AG08396 (cell line): ENCODE measurements around the gene ASB2.

ENCODE experiments used
- DNase-seq: peaks from one replicate; pipeline ENCODE4 v3.0.0; 2012; ENCODE audit warnings: low spot score, mixed read lengths

ASB2 gene

GRCh38 chr14:93976477-93977057, at the start of gene ASB2:
Gene ASB2 (minus strand): TSS chr14:93976570. CDS start chr14:93964539, 12,031 bp downstream.
- peak; percentile 55 for DNase-seq

DNA sequence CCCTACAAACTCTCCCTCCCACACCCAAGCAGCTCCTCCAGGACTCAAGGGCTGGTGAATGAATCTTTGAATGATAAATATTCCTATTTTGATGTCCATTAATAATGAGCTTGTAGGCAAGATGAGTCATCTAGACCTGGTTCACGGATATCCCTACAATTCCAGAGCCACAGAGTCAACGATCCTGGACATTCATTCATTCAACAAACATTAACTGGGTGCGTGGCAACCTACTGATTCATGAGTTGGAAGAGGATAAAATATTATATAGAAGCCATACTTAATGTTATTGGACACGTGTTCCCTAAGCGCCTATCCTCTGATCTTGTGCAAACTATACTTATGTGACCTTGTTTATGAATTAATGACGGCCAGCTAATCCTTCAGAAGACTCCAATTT, 49.4 kb upstream of the ASB2 start:
- no peak for DNase-seq

DNA sequence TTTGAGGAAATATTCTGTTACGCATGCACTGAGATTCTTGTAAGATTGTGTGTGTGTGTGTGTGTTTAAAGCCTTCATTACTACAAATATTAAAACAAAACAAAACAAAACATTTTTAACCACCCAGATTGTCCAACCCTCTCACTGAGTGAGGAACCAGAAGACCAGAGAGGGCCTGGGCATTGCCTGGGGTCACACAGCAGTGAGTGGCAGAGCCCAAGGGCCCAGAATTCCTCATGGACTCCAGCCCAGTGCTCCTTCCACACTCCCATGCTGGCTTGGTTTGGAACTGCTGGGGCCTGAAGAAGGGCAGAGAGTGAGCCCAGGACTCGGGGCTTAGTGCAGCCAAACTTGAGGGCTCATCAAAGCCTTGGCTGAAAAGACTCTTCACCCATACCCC, 48.2 kb upstream of the ASB2 start:
- no peak for DNase-seq

- DNase-seq, result no peak
These were observed 46.4 kb upstream of the ASB2 start for GRCh38 chr14:94022532-94023411.

DNA sequence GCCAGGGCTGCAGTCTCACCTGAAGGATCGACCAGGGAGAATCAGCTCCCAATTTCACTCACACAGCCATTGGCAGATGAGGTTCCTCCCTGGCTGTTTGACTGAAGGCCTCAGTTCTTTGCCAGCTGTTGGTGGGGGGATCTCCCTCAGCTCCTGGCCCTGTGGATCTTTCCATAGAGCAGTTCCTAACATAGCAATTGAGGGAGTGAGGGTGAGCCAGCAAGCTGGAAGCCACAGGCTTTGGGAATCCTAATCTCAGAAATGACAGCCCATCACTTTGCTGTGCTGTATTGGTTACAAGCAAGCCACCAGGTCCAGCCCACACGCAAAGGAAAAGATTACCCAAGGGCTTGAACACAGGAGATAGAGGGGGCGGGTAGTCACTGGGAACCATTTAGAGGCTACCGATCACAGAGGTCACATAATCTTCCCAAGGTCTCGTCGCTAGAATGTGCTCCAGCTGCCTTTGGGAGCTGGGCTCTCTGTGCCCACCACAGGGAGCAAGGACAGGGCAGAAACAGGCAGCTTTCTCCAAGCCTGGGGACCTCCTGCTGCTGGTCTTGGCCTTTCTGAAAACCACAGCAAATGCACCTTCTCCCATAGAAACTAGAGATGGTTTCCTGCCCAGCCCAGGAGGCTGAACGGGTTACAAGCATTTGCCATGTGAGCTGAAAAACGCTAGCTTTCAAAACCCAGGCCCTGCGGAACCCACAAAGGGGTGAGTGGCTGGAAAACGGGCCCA, 45.2 kb upstream of the ASB2 start:
- no peak for DNase-seq

DNA sequence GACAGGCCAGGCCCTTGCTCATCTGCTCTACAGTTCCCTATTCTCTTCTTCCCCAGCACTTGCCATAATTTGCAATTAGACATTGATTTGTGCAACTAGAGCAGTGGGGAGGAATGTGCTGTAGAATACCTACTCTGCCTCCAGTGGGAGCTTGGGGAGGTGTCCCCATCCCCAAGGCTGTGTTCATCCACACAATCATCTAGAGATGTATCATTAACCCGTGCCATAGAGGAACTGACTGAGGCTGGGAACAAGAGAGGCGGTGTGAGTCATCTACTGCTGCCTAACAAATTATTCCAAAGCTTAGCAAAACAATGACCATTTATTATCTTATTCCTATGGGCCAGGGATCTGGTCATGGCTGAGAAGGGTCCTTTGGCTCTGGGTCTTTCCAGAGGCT, 44.6 kb upstream of the ASB2 start:
- DNase-seq, result peak; percentile 39

- no peak for DNase-seq
These were observed 43.9 kb upstream of the ASB2 start for GRCh38 chr14:94020267-94020666.

DNA sequence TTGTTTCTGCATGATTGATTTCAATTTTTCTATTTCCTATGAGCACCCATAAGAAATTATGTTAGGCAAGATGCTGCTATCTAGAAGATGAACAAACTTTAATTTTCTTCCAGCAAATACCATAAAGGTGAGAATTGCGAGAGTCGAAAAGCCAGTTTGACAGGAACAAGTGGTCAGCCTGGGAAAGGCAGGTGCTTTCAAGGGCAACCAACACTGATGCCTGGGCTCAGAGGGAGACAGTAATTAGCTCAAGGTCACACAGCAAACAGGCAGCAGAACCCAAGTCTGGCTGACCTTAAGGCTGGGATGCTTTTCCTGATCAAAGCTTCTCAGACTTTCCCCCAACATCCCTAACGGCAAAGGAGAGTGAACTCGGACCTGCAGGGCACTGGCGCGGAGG, 43.0 kb upstream of the ASB2 start:
- no peak for DNase-seq

DNA sequence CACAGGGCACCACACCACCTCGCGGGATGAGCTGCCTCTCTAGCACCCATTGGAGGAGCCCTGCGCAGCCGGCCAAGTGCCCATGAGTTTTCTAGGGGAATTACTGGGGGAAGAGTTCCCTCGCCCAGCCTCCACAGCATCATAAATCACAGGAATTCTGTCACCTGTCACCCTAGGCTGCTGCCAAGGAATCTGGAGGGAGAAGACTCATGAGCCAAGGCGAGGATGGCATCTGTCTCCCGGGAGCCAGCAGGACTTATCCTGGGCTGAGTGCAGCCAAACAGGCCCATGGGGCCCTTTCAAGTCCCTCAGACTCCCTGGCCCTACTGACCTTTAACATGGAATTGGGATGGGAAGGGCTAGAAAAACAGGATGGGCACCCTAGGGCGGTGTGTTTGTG, 41.9 kb upstream of the ASB2 start:
- no peak for DNase-seq

DNA sequence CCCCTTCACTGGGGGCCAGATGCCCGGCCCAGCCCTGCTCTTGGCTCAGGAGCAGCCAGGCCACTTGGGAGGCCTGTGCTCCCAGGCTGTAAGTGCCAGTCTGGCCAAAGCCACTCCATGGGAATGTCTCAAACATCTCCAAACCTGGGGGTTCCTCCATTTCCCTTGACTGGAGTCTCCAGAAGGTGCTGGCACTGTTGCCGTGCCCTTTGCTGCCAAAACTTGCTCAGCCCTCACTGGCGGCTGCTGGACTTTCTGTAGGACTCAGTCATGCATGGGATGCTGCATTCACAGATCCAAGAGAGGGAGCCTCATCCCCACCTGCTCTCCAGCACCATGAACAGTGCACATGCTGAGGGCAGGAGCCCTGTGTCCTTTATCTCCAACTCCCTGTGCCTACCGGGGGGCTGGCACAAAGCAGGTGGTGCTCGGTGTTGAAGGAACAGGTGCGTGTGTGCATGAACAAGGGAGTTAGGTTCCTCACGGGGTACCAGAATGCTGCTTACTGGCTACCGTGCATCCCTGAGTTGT, 40.1 kb upstream of the ASB2 start:
- DNase-seq, result no peak

DNA sequence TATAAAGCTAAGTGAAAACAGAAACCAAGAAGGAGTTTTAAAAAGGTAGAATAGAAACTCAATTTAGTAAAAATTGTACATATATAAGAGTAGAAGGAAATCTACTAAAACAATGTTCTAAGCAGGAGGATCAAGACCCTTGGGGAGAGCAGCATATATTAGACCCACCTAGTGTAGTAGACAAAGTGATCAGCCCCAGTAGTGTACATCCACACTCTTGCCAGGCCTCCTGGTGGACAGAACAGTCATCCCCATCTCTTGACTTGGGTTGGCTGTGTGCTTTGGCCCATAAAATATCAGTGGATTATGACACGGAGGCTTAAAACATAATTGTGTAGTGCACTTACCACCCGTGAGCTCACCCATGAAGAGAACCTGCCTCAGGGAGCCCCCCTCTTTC, 38.9 kb upstream of the ASB2 start:
- no peak for DNase-seq

DNA sequence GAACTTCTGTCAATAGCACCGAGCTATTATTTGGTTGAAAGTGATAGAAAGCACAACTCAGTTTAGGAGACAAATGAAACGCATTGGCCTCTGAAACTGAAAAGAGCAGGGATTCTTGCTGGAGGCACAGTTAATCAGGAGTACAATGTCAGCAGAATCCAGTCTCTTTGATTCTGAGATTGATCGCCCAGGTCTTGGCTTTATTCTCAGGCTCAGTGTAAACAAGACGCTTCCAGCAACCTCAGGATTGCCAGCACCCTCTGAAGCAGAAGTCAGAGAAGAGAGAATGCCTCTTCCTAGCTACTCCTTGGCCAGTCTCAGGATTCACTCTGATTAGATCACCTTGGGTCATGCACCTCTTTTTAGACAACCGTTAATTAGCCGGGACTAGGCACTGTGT, 38.0 kb upstream of the ASB2 start:
- DNase-seq, result no peak

- DNase-seq, result no peak
These were observed 35.4 kb upstream of the ASB2 start for GRCh38 chr14:94011795-94012194.

DNA sequence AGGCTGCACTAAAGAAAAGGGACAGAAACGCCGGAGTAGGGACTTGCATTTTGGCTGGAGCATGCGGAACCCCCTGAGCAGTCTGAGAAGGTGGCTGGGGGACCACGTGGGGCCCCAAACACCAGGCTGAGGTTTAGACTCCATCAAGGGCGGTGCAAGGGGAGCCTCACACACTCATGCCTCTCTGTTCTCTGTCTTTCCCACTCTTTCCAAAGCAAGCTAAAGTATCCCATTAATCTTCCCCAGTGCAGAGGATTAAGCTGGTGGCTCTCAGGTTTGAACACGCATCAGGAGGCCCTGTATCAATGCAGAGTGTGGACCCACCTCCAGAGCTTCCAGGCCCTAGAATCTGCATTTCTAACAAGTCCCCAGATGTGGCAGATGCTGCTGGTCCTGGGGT, 34.3 kb upstream of the ASB2 start:
- no peak for DNase-seq

- peak; percentile 57 for DNase-seq
These were observed 33.4 kb upstream of the ASB2 start for GRCh38 chr14:94009767-94010166.

DNA sequence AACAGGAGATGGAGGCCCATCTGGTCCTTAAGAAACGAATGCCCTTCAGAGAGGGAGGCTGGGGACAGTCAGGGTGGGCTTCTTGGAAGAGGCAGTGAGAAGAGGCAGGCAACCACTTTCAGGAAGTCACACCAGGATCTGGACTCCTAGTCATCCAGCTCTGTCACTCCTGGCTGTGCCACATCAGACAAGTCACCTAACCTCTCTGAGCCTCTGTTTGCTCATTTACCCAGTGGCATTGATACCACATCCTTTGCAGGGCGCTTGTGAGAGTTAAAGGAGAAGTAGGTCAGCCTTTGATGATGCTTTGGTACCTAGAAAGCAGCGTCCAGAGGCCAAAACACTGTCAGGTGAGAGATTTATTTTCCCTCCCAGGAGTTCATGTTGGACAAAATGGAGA, 31.9 kb upstream of the ASB2 start:
- no peak for DNase-seq

DNA sequence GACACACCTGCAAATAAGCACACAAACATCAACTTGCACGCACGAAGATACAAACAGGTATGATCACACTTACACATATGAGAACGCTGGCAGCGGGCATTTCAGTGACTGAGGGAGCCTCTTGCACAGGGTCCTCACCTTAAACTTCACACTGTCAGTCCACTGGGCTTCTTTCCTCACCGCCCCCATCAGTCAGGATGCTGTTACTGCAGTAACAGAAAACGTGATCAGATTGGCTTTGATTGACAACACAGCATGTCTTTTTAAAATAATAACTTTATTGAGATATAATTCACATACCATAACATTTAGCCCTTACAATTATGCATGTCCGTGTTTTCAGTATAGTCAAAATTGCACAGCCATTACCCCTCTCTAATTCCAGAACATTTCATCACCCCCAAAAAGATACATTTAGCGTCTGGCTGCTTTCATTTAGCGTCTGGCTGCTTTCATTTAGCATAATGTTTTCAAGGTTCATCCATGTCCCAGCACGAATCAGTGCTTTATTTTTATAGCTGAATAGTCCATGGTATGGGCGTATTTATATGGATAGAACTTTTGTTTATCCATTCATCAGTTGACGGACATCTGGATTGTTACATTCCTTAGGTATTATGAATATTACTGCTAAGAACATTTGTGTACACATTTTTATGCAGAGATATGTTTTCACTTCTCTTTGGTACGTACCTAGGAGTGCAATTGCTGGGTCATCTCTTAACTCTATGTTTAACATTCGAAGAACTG, 29.1 kb upstream of the ASB2 start:
- DNase-seq, result no peak

GRCh38 chr14:94004015-94004414, 27.6 kb upstream of the ASB2 start:
- no peak for DNase-seq

GRCh38 chr14:94003397-94003796, 27.0 kb upstream of the ASB2 start:
- DNase-seq, result no peak

- DNase-seq, result peak; percentile 84
These were observed 25.4 kb upstream of the ASB2 start for GRCh38 chr14:94001501-94002396.

GRCh38 chr14:94001016-94001415, 24.6 kb upstream of the ASB2 start:
- DNase-seq, result no peak
